ENCODE data around the gene DYNC1H1.

DNA sequence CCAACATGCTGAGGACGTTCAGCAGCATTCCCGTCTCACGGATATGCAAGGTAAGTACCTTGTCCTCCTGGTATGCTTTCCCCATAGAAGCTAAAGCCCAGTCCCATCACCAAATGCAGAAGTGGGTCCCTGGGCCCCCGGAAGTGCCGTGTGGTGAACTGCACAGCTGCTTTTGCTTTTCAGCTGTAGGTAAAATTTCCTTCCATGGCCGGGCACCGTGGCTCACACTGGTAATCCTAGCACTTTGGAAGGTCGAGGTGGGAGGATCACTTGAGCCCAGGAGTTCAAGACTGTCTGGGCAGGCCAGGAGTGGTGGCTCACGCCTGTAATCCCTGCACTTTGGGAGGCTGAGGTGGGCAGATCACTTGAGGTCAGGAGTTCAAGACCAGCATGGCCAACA, 78.3 kb downstream of the DYNC1H1 start:
- TF ChIP-seq, protein P1, sequence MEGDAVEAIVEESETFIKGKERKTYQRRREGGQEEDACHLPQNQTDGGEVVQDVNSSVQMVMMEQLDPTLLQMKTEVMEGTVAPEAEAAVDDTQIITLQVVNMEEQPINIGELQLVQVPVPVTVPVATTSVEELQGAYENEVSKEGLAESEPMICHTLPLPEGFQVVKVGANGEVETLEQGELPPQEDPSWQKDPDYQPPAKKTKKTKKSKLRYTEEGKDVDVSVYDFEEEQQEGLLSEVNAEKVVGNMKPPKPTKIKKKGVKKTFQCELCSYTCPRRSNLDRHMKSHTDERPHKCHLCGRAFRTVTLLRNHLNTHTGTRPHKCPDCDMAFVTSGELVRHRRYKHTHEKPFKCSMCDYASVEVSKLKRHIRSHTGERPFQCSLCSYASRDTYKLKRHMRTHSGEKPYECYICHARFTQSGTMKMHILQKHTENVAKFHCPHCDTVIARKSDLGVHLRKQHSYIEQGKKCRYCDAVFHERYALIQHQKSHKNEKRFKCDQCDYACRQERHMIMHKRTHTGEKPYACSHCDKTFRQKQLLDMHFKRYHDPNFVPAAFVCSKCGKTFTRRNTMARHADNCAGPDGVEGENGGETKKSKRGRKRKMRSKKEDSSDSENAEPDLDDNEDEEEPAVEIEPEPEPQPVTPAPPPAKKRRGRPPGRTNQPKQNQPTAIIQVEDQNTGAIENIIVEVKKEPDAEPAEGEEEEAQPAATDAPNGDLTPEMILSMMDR (IDR thresholded peaks at IDR 0.05), result no peak
- no peak for TF ChIP-seq EZH2phosphoT487 (IDR thresholded peaks at IDR 0.05)
